IMR-90 (cell line): ENCODE results near the gene BCO2. TPM values are rescaled to one million over a fixed set of nuclear protein-coding genes. Genes with fewer than 3 reads are reported as not detected.

ENCODE experiments used
- ATAC-seq: fragments of 200-7000 bp; cut with Tn5 transposase; 2 replicates; pipeline ENCODE4 v1.9.1; 2020; ENCODE audit warnings: low read depth, mild to moderate bottlenecking, moderate library complexity
- BruUV-seq: library from RNA; stranded (reverse); fragments of 400-500 nt; replicated peaks from 2 replicates; lab custom pipeline; 2021; lab: Mats Ljungman, UMichigan
- CTCF ChIA-PET: fragments of 300-600 bp; formaldehyde crosslinking; extraction: SDS; loops from one replicate; lab custom pipeline; 2021; ENCODE audit warnings: antibody characterized with exemption; lab: Yijun Ruan, JAX
- POLR2A ChIA-PET: fragments of 300-600 bp; sonication (Branson Sonifier 250); formaldehyde crosslinking; loops from one replicate; lab custom pipeline; 2022; ENCODE audit warnings: antibody characterized with exemption; ENCODE audit not compliant: unreplicated experiment; lab: Charles Lee
- DNase-seq: peaks from one replicate; pipeline ENCODE4 v3.0.0; 2013
- H2AFZ ChIP-seq: replicated peaks from 2 replicates; pipeline ENCODE3; 2013; ENCODE audit warnings: low read length, mild to moderate bottlenecking; ENCODE audit not compliant: poor library complexity
- H2AK5ac ChIP-seq: 2 replicates; pipeline ENCODE4 v1.6.1; 2013; ENCODE audit warnings: low read depth, low read length, inconsistent platforms
- H2AK9ac ChIP-seq: replicated peaks from 2 replicates; pipeline ENCODE3; 2013; ENCODE audit warnings: mild to moderate bottlenecking, low read depth, low read length, moderate library complexity; ENCODE audit not compliant: poor library complexity
- H2BK120ac ChIP-seq: 2 replicates; pipeline ENCODE4 v1.6.1; 2013; ENCODE audit warnings: low read depth, low read length, inconsistent platforms
- H2BK15ac ChIP-seq: 3 replicates; pipeline ENCODE4 v1.6.1; 2013; ENCODE audit warnings: low read depth, low read length, inconsistent platforms
- H2BK20ac ChIP-seq: 2 replicates; pipeline ENCODE4 v1.6.1; 2013; ENCODE audit warnings: low read depth, mild to moderate bottlenecking, inconsistent platforms, low read length, moderate library complexity
- H2BK5ac ChIP-seq: 2 replicates; pipeline ENCODE4 v1.6.1; 2013; ENCODE audit warnings: mild to moderate bottlenecking, low read depth, low read length, inconsistent platforms; ENCODE audit not compliant: poor library complexity, severe bottlenecking
- H3K14ac ChIP-seq: replicated peaks from 2 replicates; pipeline ENCODE4 v1.6.1; 2013; ENCODE audit warnings: low read depth, low read length, inconsistent platforms
- H3K18ac ChIP-seq: 2 replicates; pipeline ENCODE4 v1.6.1; 2013; ENCODE audit warnings: low read depth, low read length, control low read depth
- H3K23ac ChIP-seq: 2 replicates; pipeline ENCODE4 v1.6.1; 2013; ENCODE audit warnings: low read depth, low read length, inconsistent platforms
- H3K27ac ChIP-seq: 2 replicates; pipeline ENCODE4 v1.5.1; 2013; ENCODE audit warnings: mild to moderate bottlenecking, control low read depth, low read length; ENCODE audit not compliant: insufficient read depth
- H3K27me3 ChIP-seq: 2 replicates; pipeline ENCODE4 v1.6.1; 2013; ENCODE audit warnings: low read length; ENCODE audit not compliant: control insufficient read depth, insufficient read depth
- H3K36me3 ChIP-seq: 2 replicates; pipeline ENCODE4 v1.6.1; 2013; ENCODE audit warnings: low read length, mixed read lengths; ENCODE audit not compliant: control insufficient read depth, insufficient read depth
- H3K4ac ChIP-seq: 2 replicates; pipeline ENCODE4 v1.6.1; 2013; ENCODE audit warnings: low read depth, low read length, inconsistent platforms
- H3K4me1 ChIP-seq: 2 replicates; pipeline ENCODE4 v1.6.1; 2013; ENCODE audit warnings: low read length, mixed read lengths; ENCODE audit not compliant: control insufficient read depth, insufficient read depth
- H3K4me2 ChIP-seq: 2 replicates; pipeline ENCODE4 v1.6.1; 2013; ENCODE audit warnings: low read depth, mild to moderate bottlenecking, control low read depth, low read length, moderate library complexity
- H3K4me3 ChIP-seq: 2 replicates; pipeline ENCODE4 v1.5.1; 2013; ENCODE audit warnings: low read depth, mild to moderate bottlenecking, control low read depth, low read length, moderate library complexity; ENCODE audit not compliant: insufficient read depth
- H3K56ac ChIP-seq: 2 replicates; pipeline ENCODE4 v1.6.1; 2013; ENCODE audit warnings: low read length, inconsistent platforms; ENCODE audit not compliant: insufficient read depth; ENCODE audit errors: extremely low read depth
- H3K79me1 ChIP-seq, 2 experiments: 2 replicates each; pipeline ENCODE4 v1.6.1; 2013; ENCODE audit warnings: low read length in 2 of 2, inconsistent platforms in 1 of 2, low read depth in 1 of 2
- H3K9ac ChIP-seq: 2 replicates; pipeline ENCODE4 v1.6.1; 2013; ENCODE audit warnings: low read depth, low read length, control low read depth
- H3K9me1 ChIP-seq: 2 replicates; pipeline ENCODE4 v1.6.1; 2013; ENCODE audit warnings: low read length, inconsistent platforms; ENCODE audit not compliant: insufficient read depth
- H3K9me3 ChIP-seq: 2 replicates; pipeline ENCODE4 v1.6.1; 2013; ENCODE audit warnings: low read length; ENCODE audit not compliant: control insufficient read depth, insufficient read depth
- H4K20me1 ChIP-seq: 2 replicates; pipeline ENCODE4 v1.6.1; 2013; ENCODE audit warnings: low read length, inconsistent platforms; ENCODE audit not compliant: insufficient read depth
- H4K5ac ChIP-seq: 2 replicates; pipeline ENCODE4 v1.6.1; 2013; ENCODE audit warnings: mild to moderate bottlenecking, low read depth, low read length, control low read depth
- H4K8ac ChIP-seq, 2 experiments: 2 replicates each; pipeline ENCODE4 v1.6.1; 2013; ENCODE audit warnings: low read depth in 2 of 2, low read length in 2 of 2, control low read depth in 1 of 2, inconsistent platforms in 1 of 2
- H4K91ac ChIP-seq: 2 replicates; pipeline ENCODE4 v1.6.1; 2013; ENCODE audit warnings: low read depth, low read length, inconsistent platforms; ENCODE audit not compliant: insufficient read depth
- BHLHE40 ChIP-seq: fragments of 150-350 bp; IDR thresholded peaks from 2 replicates; pipeline ENCODE4 v1.6.1; 2016; ENCODE audit warnings: mild to moderate bottlenecking, low read depth, low read length
- NFE2L2 ChIP-seq: fragments of 150-350 bp; IDR thresholded peaks from 2 replicates; pipeline ENCODE4 v1.6.1; 2016; ENCODE audit warnings: low read depth, mild to moderate bottlenecking, low read length
- WGBS, 2 experiments: methylation state at CpG; one replicate each; pipeline versions ENCODE4 v1.1.5 to v1.1.7; 2013; ENCODE audit warnings: missing lambda C conversion rate in 2 of 2; ENCODE audit not compliant: insufficient read length in 1 of 2; ENCODE audit errors: extremely low coverage in 2 of 2; 5-methylcytosine and 5-hydroxymethylcytosine counted together
- dilution Hi-C: fragments of 300-500 bp; cut with HindIII; formaldehyde crosslinking; loops from one replicate; pipeline ENCODE4 v1.14.3; 2018; ENCODE audit warnings: low sequenced_read_pairs; ENCODE audit not compliant: unreplicated experiment
- in situ Hi-C: fragments of 300-500 bp; cut with MboI; formaldehyde crosslinking; loops from 3 replicates; pipeline ENCODE4 v1.14.3; 2019; ENCODE audit warnings: low sequenced_read_pairs, inconsistent platforms, mixed read lengths
- intact Hi-C: fragments of 100-400 bp; cut with micrococcal nuclease; formaldehyde crosslinking; loops from 2 replicates; pipeline ENCODE4 v1.10.0; 2022
- polyA plus RNA-seq, 3 experiments: library from polyadenylated mRNA; depleted of rRNA; stranded (reverse); fragments of >200 nt; gene quantifications; 2 replicates each; pipeline ENCODE4 v1.2.3, GENCODE V29; 2012; ENCODE audit warnings: low replicate concordance in 1 of 3
- total RNA-seq: library from RNA; depleted of rRNA; stranded (reverse); fragments of >200 nt; gene quantifications from 2 replicates; pipeline ENCODE4 v1.2.3, GENCODE V29; 2012

BCO2 gene
- total and polyA plus RNA-seq, 2 of the 4 experiments (the other 2 are of a cell fraction): 0.18 to 0.68 TPM

- Histone ChIP-seq H4K20me1 (no peaks in the 10 kb centered on the region; the same call in 1 of the 2 replicates), H3K14ac (no peak overlapping the region), H3K4ac (no peak overlapping the region), H3K4me2 (no peak overlapping the region), H2BK5ac (no peak overlapping the region), H3K9ac (no peak overlapping the region), H2AK5ac (no peak overlapping the region), H3K27me3 (no peaks in the 10 kb centered on the region), H3K9me3 (no peaks in the 10 kb centered on the region), H2BK15ac (no peak overlapping the region), H3K27ac (no peak overlapping the region), H3K79me1 (no peaks in the 10 kb centered on the region), H4K8ac (no peak overlapping the region), H2AK9ac (no peak overlapping the region), H3K18ac (no peak overlapping the region), H3K4me1 (peaks cover 14% of the 10 kb centered on the region), H3K23ac (no peak overlapping the region), H3K9me1 (peaks cover 6% of the 10 kb centered on the region; the same call in 1 of the 2 replicates), H2BK120ac (no peak overlapping the region), H4K91ac (no peak overlapping the region), H3K4me3 (no peak overlapping the region), H2BK20ac (no peak overlapping the region), H3K36me3 (no peaks in the 10 kb centered on the region), H2AFZ (no peak overlapping the region), H4K5ac (no peak overlapping the region), H3K56ac (no peak overlapping the region)
- ChIA-PET CTCF (interaction anchor here (0.5 to 1.0 kb wide), 3 partner anchors 12 to 221 kb away, joined by 3 to 6 read pairs (median 3); no protein-coding TSS in a partner anchor), POLR2A (no interaction called here)
- DNase-seq (no peak), ATAC-seq (no peak)
- in situ Hi-C loops: no loop called here
- WGBS, 2 experiments: no CpG with 5 or more reads among the region's 2 CpGs
- TF ChIP-seq BHLHE40 (no peak), NFE2L2 (no peak)
- dilution Hi-C loops: no loop called here
- intact Hi-C loops: no loop called here
- BruUV-seq: no TSS peak
Measured at GRCh38 chr11:112160091-112160848, 15.0 kb upstream of the BCO2 start.
